ENCODE data around the gene MAP7D1.
A peak's percentile ranks its signal among the peaks of the same experiment; 100 is the strongest.
"Not testable (repeated sequence)": the region's sequence is repeated elsewhere in the genome, so short reads cannot be mapped to it uniquely, and the experiment has no call there.

Gene MAP7D1

GRCh38 chr1:36183309-36183856 is 27.4 kb downstream of the MAP7D1 start:
- H3K9me3 ChIP-seq (ENCODE audit: control insufficient read depth, low read length) = no peaks in the 10 kb centered on the region
- no peak overlapping the region for H3K4me3 ChIP-seq (ENCODE audit: low read depth, low read length)
- no peaks in the 10 kb centered on the region for H3K4me1 ChIP-seq
- no peak for TF ChIP-seq CTCF (IDR thresholded peaks at IDR 0.05)
- H3K27ac ChIP-seq = no peak overlapping the region
- no peaks in the 10 kb centered on the region for H3K79me2 ChIP-seq
- H3K9ac ChIP-seq = no peak overlapping the region
- no peak overlapping the region for H2AFZ ChIP-seq
- H3K36me3 ChIP-seq (ENCODE audit: control insufficient read depth, insufficient read depth, low read length) = no peaks in the 10 kb centered on the region
- no peak overlapping the region for H3K4me2 ChIP-seq (ENCODE audit: low read length)
- H3K27me3 ChIP-seq (ENCODE audit: control insufficient read depth, insufficient read depth, low read length) = no peaks in the 10 kb centered on the region

GRCh38 chr1:36187800-36188593 is 32.0 kb downstream of the MAP7D1 start:
- Histone ChIP-seq H3K36me3 (ENCODE audit: control insufficient read depth, insufficient read depth, low read length) (no peaks in the 10 kb centered on the region), H3K4me3 (ENCODE audit: low read depth, low read length) (no peak overlapping the region), H3K27ac (peak overlapping the region; percentile 39), H3K9me3 (ENCODE audit: control insufficient read depth, low read length) (no peaks in the 10 kb centered on the region), H3K4me1 (no peaks in the 10 kb centered on the region), H3K4me2 (ENCODE audit: low read length) (peak overlapping the region; percentile 6), H3K9ac (no peak overlapping the region), H3K27me3 (ENCODE audit: control insufficient read depth, insufficient read depth, low read length) (no peaks in the 10 kb centered on the region), H2AFZ (peak overlapping the region; percentile 76), H3K79me2 (no peaks in the 10 kb centered on the region)
- peak; percentile 77 for TF ChIP-seq CTCF (IDR thresholded peaks at IDR 0.05)

- H3K4me3 ChIP-seq (ENCODE audit: low read depth, low read length); H3K36me3 ChIP-seq (ENCODE audit: control insufficient read depth, insufficient read depth, low read length); H3K27me3 ChIP-seq (ENCODE audit: control insufficient read depth, insufficient read depth, low read length); H3K9me3 ChIP-seq (ENCODE audit: control insufficient read depth, low read length); H3K4me1 ChIP-seq; H3K27ac ChIP-seq; H3K9ac ChIP-seq; H3K4me2 ChIP-seq (ENCODE audit: low read length); H3K79me2 ChIP-seq; H2AFZ ChIP-seq: not testable (repeated sequence)
These were observed 40.8 kb downstream of the MAP7D1 start for GRCh38 chr1:36196805-36197204.

GRCh38 chr1:36198641-36199040 is 42.7 kb downstream of the MAP7D1 start:
- no peak overlapping the region for H2AFZ ChIP-seq
- no peak overlapping the region for H3K4me2 ChIP-seq (ENCODE audit: low read length)
- H3K79me2 ChIP-seq = no peaks in the 10 kb centered on the region
- no peak overlapping the region for H3K27ac ChIP-seq
- no peak overlapping the region for H3K4me3 ChIP-seq (ENCODE audit: low read depth, low read length)
- H3K9ac ChIP-seq = no peak overlapping the region
- no peaks in the 10 kb centered on the region for H3K27me3 ChIP-seq (ENCODE audit: control insufficient read depth, insufficient read depth, low read length)
- H3K36me3 ChIP-seq (ENCODE audit: control insufficient read depth, insufficient read depth, low read length) = no peaks in the 10 kb centered on the region
- H3K9me3 ChIP-seq (ENCODE audit: control insufficient read depth, low read length) = no peaks in the 10 kb centered on the region
- no peaks in the 10 kb centered on the region for H3K4me1 ChIP-seq
- TF ChIP-seq CTCF (IDR thresholded peaks at IDR 0.05) = no peak

GRCh38 chr1:36199934-36200741 is 44.2 kb downstream of the MAP7D1 start:
- Histone ChIP-seq H3K27ac (no peak overlapping the region), H2AFZ (no peak overlapping the region), H3K9me3 (ENCODE audit: control insufficient read depth, low read length) (no peaks in the 10 kb centered on the region), H3K4me2 (ENCODE audit: low read length) (no peak overlapping the region), H3K9ac (no peak overlapping the region), H3K4me1 (no peaks in the 10 kb centered on the region), H3K36me3 (ENCODE audit: control insufficient read depth, insufficient read depth, low read length) (no peaks in the 10 kb centered on the region), H3K4me3 (ENCODE audit: low read depth, low read length) (no peak overlapping the region), H3K27me3 (ENCODE audit: control insufficient read depth, insufficient read depth, low read length) (no peaks in the 10 kb centered on the region), H3K79me2 (no peaks in the 10 kb centered on the region)
- TF ChIP-seq CTCF (IDR thresholded peaks at IDR 0.05) = no peak

Measured in parathyroid adenoma (tissue), 2 donors.